ENCODE data around the gene RASGRF1.
"Not testable (repeated sequence)": the region's sequence is repeated elsewhere in the genome, so short reads cannot be mapped to it uniquely, and the experiment has no call there.

The RASGRF1 gene

GRCh38 chr15:79090487-79091203 lies at the start of gene RASGRF1:
RASGRF1 (minus strand) TSS chr15:79090780; CDS start chr15:79090498, 282 bp downstream.
- DNase-seq = no peak

GRCh38 chr15:79136434-79137046 lies 46.0 kb upstream of the RASGRF1 start:
- DNase-seq = no peak

- no peak for DNase-seq
These were observed 42.7 kb upstream of the RASGRF1 start for GRCh38 chr15:79133309-79133708.

- DNase-seq = no peak
These were observed 42.2 kb upstream of the RASGRF1 start for GRCh38 chr15:79132770-79133169.

GRCh38 chr15:79132361-79132760 lies 41.8 kb upstream of the RASGRF1 start:
- no peak for DNase-seq

- no peak for DNase-seq
These were observed 40.1 kb upstream of the RASGRF1 start for GRCh38 chr15:79130535-79131130.

GRCh38 chr15:79129235-79129634 lies 38.7 kb upstream of the RASGRF1 start:
- no peak for DNase-seq

GRCh38 chr15:79128556-79128955 lies 38.0 kb upstream of the RASGRF1 start:
- DNase-seq = no peak

GRCh38 chr15:79124388-79124787 lies 33.8 kb upstream of the RASGRF1 start:
- no peak for DNase-seq

GRCh38 chr15:79122991-79123390 lies 32.4 kb upstream of the RASGRF1 start:
- no peak for DNase-seq

GRCh38 chr15:79122391-79122790 lies 31.8 kb upstream of the RASGRF1 start:
- no peak for DNase-seq

- DNase-seq = no peak
These were observed 31.0 kb upstream of the RASGRF1 start for GRCh38 chr15:79121571-79121970.

GRCh38 chr15:79117442-79118204 lies 27.0 kb upstream of the RASGRF1 start:
- DNase-seq = no peak

GRCh38 chr15:79116771-79117170 lies 26.2 kb upstream of the RASGRF1 start:
- no peak for DNase-seq

- no peak for DNase-seq
These were observed 25.5 kb upstream of the RASGRF1 start for GRCh38 chr15:79115986-79116665.

GRCh38 chr15:79113831-79114230 lies 23.3 kb upstream of the RASGRF1 start:
- no peak for DNase-seq

GRCh38 chr15:79111404-79111803 lies 20.8 kb upstream of the RASGRF1 start:
- DNase-seq = not testable (repeated sequence)

GRCh38 chr15:79105141-79105540 lies 14.6 kb upstream of the RASGRF1 start:
- DNase-seq = no peak

GRCh38 chr15:79102595-79102994 lies 12.0 kb upstream of the RASGRF1 start:
- DNase-seq = no peak

GRCh38 chr15:79101866-79102581 lies 11.4 kb upstream of the RASGRF1 start:
- DNase-seq = no peak

- DNase-seq = no peak
These were observed 9.1 kb upstream of the RASGRF1 start for GRCh38 chr15:79099692-79100091.

- DNase-seq = no peak
These were observed 4.0 kb upstream of the RASGRF1 start for GRCh38 chr15:79094611-79095021.

Measured in DMS 273 treated with DMSO at 0.1 percent for 48 hours (cell line).